Endothelial cell of umbilical vein (primary cell): ENCODE measurements around the gene SMG5. TPM values are rescaled to one million over a fixed set of nuclear protein-coding genes. Genes with fewer than 3 reads are reported as not detected.

Source experiments
- BruUV-seq: library from RNA; stranded (reverse); fragments of 400-500 nt; replicated peaks from 2 replicates; lab custom pipeline; 2021; lab: Mats Ljungman, UMichigan
- CTCF ChIA-PET: fragments of 300-600, 350-600 bp; sonication (Branson Sonifier 250); formaldehyde crosslinking; loops from one replicate; lab custom pipeline; 2021; ENCODE audit warnings: antibody characterized with exemption, inconsistent platforms; lab: Charles Lee
- POLR2A ChIA-PET: fragments of 300-600, 350-600 bp; sonication (Branson Sonifier 250); formaldehyde crosslinking; loops from one replicate; lab custom pipeline; 2021; ENCODE audit warnings: antibody characterized with exemption, inconsistent platforms; lab: Charles Lee
- DNase-seq: peaks from one replicate; pipeline ENCODE4 v3.0.0-alpha.2; 2011; ENCODE audit warnings: low read depth, low spot score
- FAIRE-seq: peaks from 2 replicates; lab custom pipeline; 2011; peaks lifted over from hg19 to GRCh38; lab: Jason Lieb, UNC
- H2AFZ ChIP-seq: 2 replicates; pipeline ENCODE4 v1.6.0; 2012; ENCODE audit warnings: low read depth, low read length, control low read depth, inconsistent platforms
- H3K27ac ChIP-seq: 2 replicates; pipeline ENCODE4 v1.5.1; 2011; ENCODE audit warnings: low read depth, mild to moderate bottlenecking, control low read depth, low read length, moderate library complexity; ENCODE audit not compliant: insufficient read depth
- H3K27me3 ChIP-seq, 2 experiments: 2 replicates each; pipeline versions ENCODE4 v1.6.0 to v1.6.1; 2011; ENCODE audit warnings: low read length in 2 of 2, mixed read lengths in 1 of 2; ENCODE audit not compliant: control insufficient read depth in 2 of 2, insufficient read depth in 2 of 2
- H3K36me3 ChIP-seq, 2 experiments: 2 replicates in 1 of 2; 3 replicates in 1 of 2; pipeline ENCODE4 v1.5.1; 2011; ENCODE audit warnings: low read length in 2 of 2, mild to moderate bottlenecking in 1 of 2, moderate library complexity in 1 of 2; ENCODE audit not compliant: control insufficient read depth in 2 of 2, insufficient read depth in 2 of 2; ENCODE audit errors: extremely low read depth in 1 of 2
- H3K4me1 ChIP-seq: 3 replicates; pipeline ENCODE4 v1.5.1; 2011; ENCODE audit warnings: mild to moderate bottlenecking, low read length; ENCODE audit not compliant: control insufficient read depth, insufficient read depth; ENCODE audit errors: extremely low read depth
- H3K4me2 ChIP-seq: 2 replicates; pipeline ENCODE4 v1.6.1; 2011; ENCODE audit warnings: low read length, control low read depth, mixed read lengths; ENCODE audit not compliant: insufficient read depth
- H3K4me3 ChIP-seq, 3 experiments: fragments of 200-600 bp in 1 of 3; sonication (generic), shearing (Covaris generic) in 1 of 3; replicated peaks in 1 of 3; 2 replicates each; pipeline ENCODE4 v1.5.1; 2011 to 2016; ENCODE audit warnings: control low read depth in 3 of 3, low read length in 3 of 3, mild to moderate bottlenecking in 2 of 3, inconsistent platforms in 1 of 3, low read depth in 1 of 3, moderate library complexity in 1 of 3; ENCODE audit not compliant: insufficient read depth in 1 of 3
- H3K79me2 ChIP-seq: 2 replicates; pipeline ENCODE4 v1.6.0; 2012; ENCODE audit warnings: low read length, inconsistent platforms; ENCODE audit not compliant: control insufficient read depth, insufficient read depth
- H3K9ac ChIP-seq: replicated peaks from 2 replicates; pipeline ENCODE3; 2011; ENCODE audit warnings: low read length, control low read depth; ENCODE audit not compliant: insufficient read depth; ENCODE audit errors: extremely low read depth
- H3K9me1 ChIP-seq: replicated peaks from 3 replicates; pipeline ENCODE4 v1.6.0; 2011; ENCODE audit warnings: mild to moderate bottlenecking, low read length; ENCODE audit not compliant: control insufficient read depth, insufficient read depth; ENCODE audit errors: extremely low read depth
- H3K9me3 ChIP-seq: replicated peaks from 2 replicates; pipeline ENCODE4 v1.5.1; 2012; ENCODE audit warnings: low read length, inconsistent platforms; ENCODE audit not compliant: control insufficient read depth, insufficient read depth
- H4K20me1 ChIP-seq: replicated peaks from 2 replicates; pipeline ENCODE3; 2011; ENCODE audit warnings: mild to moderate bottlenecking, low read length; ENCODE audit not compliant: control insufficient read depth, insufficient read depth; ENCODE audit errors: extremely low read depth
- CTCF ChIP-seq, 2 donors: IDR thresholded peaks; 1 replicate in 1 of 2; 2 replicates in 1 of 2; pipeline ENCODE4 v1.5.1; 2011; ENCODE audit warnings: low read length in 2 of 2, mild to moderate bottlenecking in 2 of 2, moderate library complexity in 2 of 2, control low read depth in 1 of 2, inconsistent platforms in 1 of 2, low read depth in 1 of 2; ENCODE audit not compliant: insufficient read depth in 1 of 2; ENCODE audit errors: extremely low read depth in 1 of 2
- EZH2 ChIP-seq: IDR thresholded peaks from 2 replicates; pipeline ENCODE4 v1.6.1; 2012; ENCODE audit warnings: borderline replicate concordance, low read depth, mild to moderate bottlenecking, moderate library complexity, low read length, inconsistent platforms; ENCODE audit not compliant: severe bottlenecking
- FOS ChIP-seq: IDR thresholded peaks from 2 replicates; pipeline ENCODE4 v1.6.1; 2011; ENCODE audit warnings: mild to moderate bottlenecking, low read length, moderate library complexity, borderline replicate concordance; ENCODE audit not compliant: insufficient read depth
- GATA2 ChIP-seq: IDR thresholded peaks from 2 replicates; pipeline ENCODE4 v1.7.0; 2011; ENCODE audit warnings: low read depth, mild to moderate bottlenecking, moderate library complexity, mixed read lengths, low read length; ENCODE audit not compliant: insufficient read length, insufficient read depth
- JUN ChIP-seq: IDR thresholded peaks from 2 replicates; pipeline ENCODE4 v1.6.1; 2011; ENCODE audit warnings: borderline replicate concordance, low read depth; ENCODE audit not compliant: insufficient read length, insufficient read depth
- POLR2A ChIP-seq: IDR thresholded peaks from 2 replicates; pipeline ENCODE4 v1.6.1; 2012; ENCODE audit warnings: low read depth, mild to moderate bottlenecking, control low read depth, low read length
- dilution Hi-C: fragments of 300-500 bp; cut with MboI; formaldehyde crosslinking; loops from one replicate; pipeline ENCODE4 v1.15.0; 2019; ENCODE audit warnings: low sequenced_read_pairs; ENCODE audit not compliant: extremely low pct_ligation_motif_present
- intact Hi-C: fragments of 100-400 bp; cut with micrococcal nuclease; formaldehyde crosslinking; loops from one replicate; pipeline ENCODE4 v1.10.0; 2022
- polyA plus RNA-seq, 4 experiments: library from polyadenylated mRNA; depleted of rRNA in 3 of 4; stranded (reverse) in 3 of 4; unstranded in 1 of 4; fragments of >200 nt; gene quantifications; 2 replicates each; pipeline versions ENCODE4 v1.2.1 to v1.2.3, GENCODE V29; 2011 to 2012; ENCODE audit warnings: missing spikeins in 1 of 4
- total RNA-seq: library from RNA; stranded (reverse); gene quantifications from 2 replicates; pipeline ENCODE4 v1.2.3, GENCODE V29; 2021
- TF ChIP-seq, protein P1 (sequence below): IDR thresholded peaks from 2 replicates; pipeline ENCODE4 v1.6.1; 2011; ENCODE audit not compliant: insufficient read depth, insufficient read length

The SMG5 gene
- total and polyA plus RNA-seq, 2 donors (not counting 3 experiments of a cell fraction or from before 2014, with no cell fraction given) = 37.4 to 82.6 TPM

DNA sequence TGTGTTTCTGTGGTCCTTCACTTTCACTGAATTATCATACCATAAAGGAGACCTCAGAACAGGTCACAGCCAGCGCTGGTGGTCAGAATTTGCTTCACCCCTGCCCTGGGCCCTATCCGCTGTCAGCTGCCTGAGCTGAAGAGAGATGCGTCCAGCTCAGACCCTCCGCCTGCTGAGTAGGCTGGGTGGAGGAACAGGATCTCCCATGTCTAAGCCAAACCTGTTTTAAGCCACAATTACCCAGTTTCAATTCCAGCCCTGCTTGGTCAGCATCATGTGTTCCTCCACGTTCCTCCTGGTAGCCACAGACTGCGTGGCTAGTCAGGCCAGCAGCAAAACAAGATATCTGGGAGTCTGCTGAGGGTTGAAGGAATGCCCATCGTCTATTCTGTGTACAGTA, 54.1 kb downstream of the SMG5 start:
- H3K4me2 ChIP-seq = no peak overlapping the region
- dilution Hi-C loops (loop anchor here (10.0 kb wide), 1 partner anchor 94 kb away; no protein-coding TSS in a partner anchor), intact Hi-C loops (loop anchor here (5.0 kb wide), 1 partner anchor 36 kb away; the partner anchor contains the start of gene SLC25A44)
- CTCF ChIA-PET = interaction anchor here (0.7 to 8.8 kb wide), 2 partner anchors 83 to 99 kb away, joined by 3 to 489 read pairs; no protein-coding TSS in a partner anchor
- FAIRE-seq (no peak), DNase-seq (no peak)
- peaks cover 6% of the 10 kb centered on the region for H3K4me1 ChIP-seq
- H3K36me3 ChIP-seq = peaks cover 0 to 9% of the 10 kb centered on the region in 2 experiments
- no peaks in the 10 kb centered on the region for H3K79me2 ChIP-seq
- no TSS peak for BruUV-seq
- H2AFZ ChIP-seq = no peak overlapping the region
- no peak overlapping the region for H3K9ac ChIP-seq
- no peaks in the 10 kb centered on the region for H4K20me1 ChIP-seq
- no peak overlapping the region for H3K27ac ChIP-seq
- H3K9me3 ChIP-seq = no peaks in the 10 kb centered on the region
- no peaks in the 10 kb centered on the region for H3K27me3 ChIP-seq
- H3K9me1 ChIP-seq = no peaks in the 10 kb centered on the region
- TF ChIP-seq POLR2A = no peak
- TF ChIP-seq, protein P1, sequence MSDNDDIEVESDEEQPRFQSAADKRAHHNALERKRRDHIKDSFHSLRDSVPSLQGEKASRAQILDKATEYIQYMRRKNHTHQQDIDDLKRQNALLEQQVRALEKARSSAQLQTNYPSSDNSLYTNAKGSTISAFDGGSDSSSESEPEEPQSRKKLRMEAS = no peak
- TF ChIP-seq GATA2 = no peak
- TF ChIP-seq JUN = no peak
- no peak for TF ChIP-seq FOS
- TF ChIP-seq EZH2 = no peak
- no peak for TF ChIP-seq CTCF (IDR thresholded peaks at IDR 0.05; ENCODE audit: extremely low read depth in 1 of 2, insufficient read depth in 1 of 2, low read depth in 1 of 2, low read length in 2 of 2)
- POLR2A ChIA-PET = interaction anchor here (0.6 kb wide), 1 partner anchor 34 kb away, joined by 3 read pairs; the partner anchor contains the start of gene SLC25A44
- H3K4me3 ChIP-seq = no peak overlapping the region
